ENCODE data around the gene MACO1.

GRCh38 chr1:25467193-25467592 is 36.5 kb downstream of the MACO1 start:
- TF ChIP-seq, protein P1, sequence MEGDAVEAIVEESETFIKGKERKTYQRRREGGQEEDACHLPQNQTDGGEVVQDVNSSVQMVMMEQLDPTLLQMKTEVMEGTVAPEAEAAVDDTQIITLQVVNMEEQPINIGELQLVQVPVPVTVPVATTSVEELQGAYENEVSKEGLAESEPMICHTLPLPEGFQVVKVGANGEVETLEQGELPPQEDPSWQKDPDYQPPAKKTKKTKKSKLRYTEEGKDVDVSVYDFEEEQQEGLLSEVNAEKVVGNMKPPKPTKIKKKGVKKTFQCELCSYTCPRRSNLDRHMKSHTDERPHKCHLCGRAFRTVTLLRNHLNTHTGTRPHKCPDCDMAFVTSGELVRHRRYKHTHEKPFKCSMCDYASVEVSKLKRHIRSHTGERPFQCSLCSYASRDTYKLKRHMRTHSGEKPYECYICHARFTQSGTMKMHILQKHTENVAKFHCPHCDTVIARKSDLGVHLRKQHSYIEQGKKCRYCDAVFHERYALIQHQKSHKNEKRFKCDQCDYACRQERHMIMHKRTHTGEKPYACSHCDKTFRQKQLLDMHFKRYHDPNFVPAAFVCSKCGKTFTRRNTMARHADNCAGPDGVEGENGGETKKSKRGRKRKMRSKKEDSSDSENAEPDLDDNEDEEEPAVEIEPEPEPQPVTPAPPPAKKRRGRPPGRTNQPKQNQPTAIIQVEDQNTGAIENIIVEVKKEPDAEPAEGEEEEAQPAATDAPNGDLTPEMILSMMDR (IDR thresholded peaks at IDR 0.05) = no peak
- no peak for TF ChIP-seq EP300 (IDR thresholded peaks at IDR 0.05)

Measured in esophagus muscularis mucosa (tissue), 3 donors.